ENCODE results near the gene IKBKE.

Gene IKBKE

DNA sequence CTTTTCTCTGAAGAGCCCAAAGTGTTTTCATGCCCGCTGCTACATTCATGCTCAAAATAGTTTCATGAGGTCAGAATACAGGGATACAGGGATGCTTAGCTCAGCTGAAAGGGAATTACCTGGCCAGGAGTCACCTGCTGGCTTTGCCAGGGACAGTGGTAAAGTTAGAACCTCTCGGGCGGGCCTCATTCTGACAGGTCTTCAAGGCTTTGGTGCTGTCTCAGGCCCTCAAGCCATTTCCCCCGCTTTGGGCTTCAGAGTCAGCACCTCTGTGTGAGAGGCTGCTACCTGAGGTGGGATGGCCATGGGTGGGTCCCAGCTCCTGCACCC, 42.5 kb downstream of the IKBKE start:
- H3K4me3 ChIP-seq (ENCODE audit: low read depth, low read length), result no peak overlapping the region
- POLR2A ChIA-PET, result no interaction called here
- CTCF ChIA-PET, result interaction anchor here (0.8 to 3.2 kb wide), 10 partner anchors 9 to 118 kb away, joined by 3 to 14 read pairs (median 4); partner anchors contain the start of gene EIF2D

DNA sequence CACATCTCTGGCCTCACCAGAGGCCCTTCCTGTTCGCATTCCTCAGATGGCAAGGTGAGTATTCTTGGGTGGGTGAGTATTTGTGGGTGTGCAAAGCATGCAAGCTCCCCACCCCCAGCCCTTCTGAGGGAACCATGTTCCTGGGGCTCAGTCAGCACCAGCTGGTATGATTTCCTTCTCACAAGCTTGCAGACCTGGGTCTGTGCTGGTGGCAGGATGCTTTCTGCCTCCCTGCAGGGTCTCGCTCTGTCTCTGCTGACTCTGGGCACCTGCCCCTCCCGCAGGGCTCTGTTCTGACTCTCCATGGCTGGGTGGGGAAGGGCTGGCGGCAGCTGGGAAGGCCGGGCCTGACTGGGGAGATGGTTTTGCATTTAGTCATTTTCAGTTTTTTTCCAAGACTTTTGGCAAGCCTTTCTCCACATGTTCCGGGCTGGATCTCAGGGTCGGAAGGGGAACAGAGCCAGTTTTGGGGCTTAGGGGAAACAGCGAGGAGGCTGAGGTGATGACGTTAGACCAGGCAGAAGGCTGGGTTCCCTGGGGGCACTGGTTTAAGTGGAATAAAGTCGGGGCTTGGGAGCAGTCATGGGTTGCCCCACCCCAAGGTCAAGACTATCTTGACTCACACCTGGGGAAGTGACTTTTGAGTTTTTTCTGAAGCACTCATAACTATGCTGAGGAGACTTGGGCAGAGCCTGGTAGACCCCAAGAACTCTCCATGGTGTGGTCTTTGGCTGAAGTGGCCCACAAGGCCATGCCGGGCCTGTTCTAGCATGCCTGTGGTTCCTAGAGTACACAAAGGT, 43.2 kb downstream of the IKBKE start:
- H3K4me3 ChIP-seq (ENCODE audit: low read depth, low read length), result no peak overlapping the region
- ChIA-PET CTCF (interaction anchor here (0.9 to 3.2 kb wide), 8 partner anchors 8 to 117 kb away, joined by 3 to 14 read pairs (median 4); partner anchors contain the start of gene EIF2D), POLR2A (no interaction called here)
- TF ChIP-seq, protein P1, sequence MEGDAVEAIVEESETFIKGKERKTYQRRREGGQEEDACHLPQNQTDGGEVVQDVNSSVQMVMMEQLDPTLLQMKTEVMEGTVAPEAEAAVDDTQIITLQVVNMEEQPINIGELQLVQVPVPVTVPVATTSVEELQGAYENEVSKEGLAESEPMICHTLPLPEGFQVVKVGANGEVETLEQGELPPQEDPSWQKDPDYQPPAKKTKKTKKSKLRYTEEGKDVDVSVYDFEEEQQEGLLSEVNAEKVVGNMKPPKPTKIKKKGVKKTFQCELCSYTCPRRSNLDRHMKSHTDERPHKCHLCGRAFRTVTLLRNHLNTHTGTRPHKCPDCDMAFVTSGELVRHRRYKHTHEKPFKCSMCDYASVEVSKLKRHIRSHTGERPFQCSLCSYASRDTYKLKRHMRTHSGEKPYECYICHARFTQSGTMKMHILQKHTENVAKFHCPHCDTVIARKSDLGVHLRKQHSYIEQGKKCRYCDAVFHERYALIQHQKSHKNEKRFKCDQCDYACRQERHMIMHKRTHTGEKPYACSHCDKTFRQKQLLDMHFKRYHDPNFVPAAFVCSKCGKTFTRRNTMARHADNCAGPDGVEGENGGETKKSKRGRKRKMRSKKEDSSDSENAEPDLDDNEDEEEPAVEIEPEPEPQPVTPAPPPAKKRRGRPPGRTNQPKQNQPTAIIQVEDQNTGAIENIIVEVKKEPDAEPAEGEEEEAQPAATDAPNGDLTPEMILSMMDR (IDR thresholded peaks at IDR 0.05; ENCODE audit: insufficient read depth, low read length, missing control alignments), result no peak
- DNase-seq (ENCODE audit: low read depth, low spot score), result no peak

More for the DNA sequence above, 42.5 kb downstream of the IKBKE start:
- TF ChIP-seq, protein P1 (IDR thresholded peaks at IDR 0.05; ENCODE audit: insufficient read depth, low read length, missing control alignments), result no peak
- no peak for DNase-seq (ENCODE audit: low read depth, low spot score)

DNA sequence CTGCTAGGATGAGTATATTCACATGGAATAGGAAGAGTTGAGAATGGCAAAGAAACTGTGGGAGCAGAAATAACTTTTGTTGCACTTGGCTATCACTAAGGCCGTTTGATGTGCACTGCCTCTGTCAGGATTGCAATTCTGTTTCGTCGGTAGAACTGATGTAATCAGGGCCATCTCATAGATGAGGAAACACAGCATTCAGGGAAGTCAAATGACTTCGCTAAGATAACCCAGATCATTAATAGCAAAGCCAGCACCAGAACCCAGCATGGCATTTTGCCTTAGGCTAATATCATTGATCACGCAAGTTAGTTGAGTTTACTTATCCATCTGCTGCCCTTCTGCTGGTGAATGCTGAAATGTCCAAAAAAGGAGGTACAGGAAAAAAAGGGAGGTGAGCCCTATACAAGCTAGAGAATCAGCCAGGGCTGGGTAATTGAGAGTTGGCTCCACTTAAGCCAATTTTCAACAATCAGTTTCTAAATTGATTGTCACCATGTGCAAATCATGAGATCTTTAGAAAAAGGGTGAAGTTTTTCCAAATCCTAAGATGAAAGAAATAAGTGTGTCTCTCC, 44.6 kb downstream of the IKBKE start:
- TF ChIP-seq, protein P1 (IDR thresholded peaks at IDR 0.05; ENCODE audit: insufficient read depth, low read length, missing control alignments), result no peak
- POLR2A ChIA-PET, result no interaction called here
- CTCF ChIA-PET, result interaction anchor here (1.1 to 1.9 kb wide), 3 partner anchors 9 to 36 kb away, joined by 3 to 10 read pairs (median 6); no protein-coding TSS in a partner anchor
- no peak overlapping the region for H3K4me3 ChIP-seq (ENCODE audit: low read depth, low read length)
- no peak for DNase-seq (ENCODE audit: low read depth, low spot score)

DNA sequence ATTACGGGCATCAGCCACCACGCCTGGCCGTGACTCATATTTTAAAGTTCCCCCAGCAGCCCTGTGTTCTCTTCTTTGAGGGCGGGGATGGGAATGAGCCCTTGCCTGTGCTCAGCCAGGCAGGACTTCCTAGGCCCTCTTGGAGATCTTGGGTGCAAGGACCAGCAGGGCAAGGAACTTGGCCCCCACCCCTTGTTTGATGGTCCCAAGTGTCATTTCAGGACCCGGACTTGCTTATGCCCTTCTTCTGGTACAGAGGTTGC, 46.4 kb downstream of the IKBKE start:
- ChIA-PET CTCF (interaction anchor here (1.2 to 3.4 kb wide), 4 partner anchors 10 to 67 kb away, joined by 4 to 15 read pairs (median 12); partner anchors contain the start of gene RASSF5), POLR2A (no interaction called here)
- TF ChIP-seq, protein P1 (IDR thresholded peaks at IDR 0.05; ENCODE audit: insufficient read depth, low read length, missing control alignments), result no peak
- H3K4me3 ChIP-seq (ENCODE audit: low read depth, low read length), result no peak overlapping the region
- no peak for DNase-seq (ENCODE audit: low read depth, low spot score)

DNA sequence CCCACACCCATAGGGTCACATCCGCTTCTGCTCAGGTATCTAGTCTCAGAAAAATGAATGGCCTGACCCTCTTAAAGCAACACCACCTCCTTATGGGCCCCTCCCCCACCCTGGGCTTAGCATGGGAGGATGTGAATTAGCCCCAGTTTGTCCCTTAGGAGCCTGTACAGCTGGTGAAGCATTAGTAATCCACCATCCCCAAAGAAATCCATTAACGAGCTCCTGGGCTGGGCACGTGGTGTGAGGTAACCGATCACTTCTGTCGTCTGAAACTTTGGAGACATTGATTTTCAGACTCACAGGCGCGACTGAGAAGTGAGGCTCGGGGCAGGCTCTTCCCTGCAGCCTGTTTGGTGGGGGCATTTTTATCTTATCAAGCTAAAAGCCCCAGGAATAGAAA, 47.5 kb downstream of the IKBKE start:
- ChIA-PET CTCF (interaction anchor here (1.0 to 3.4 kb wide), 7 partner anchors 11 to 66 kb away, joined by 3 to 15 read pairs (median 5); partner anchors contain the start of gene RASSF5), POLR2A (no interaction called here)
- H3K4me3 ChIP-seq (ENCODE audit: low read depth, low read length), result no peak overlapping the region
- TF ChIP-seq, protein P1 (IDR thresholded peaks at IDR 0.05; ENCODE audit: insufficient read depth, low read length, missing control alignments), result no peak
- no peak for DNase-seq (ENCODE audit: low read depth, low spot score)

DNA sequence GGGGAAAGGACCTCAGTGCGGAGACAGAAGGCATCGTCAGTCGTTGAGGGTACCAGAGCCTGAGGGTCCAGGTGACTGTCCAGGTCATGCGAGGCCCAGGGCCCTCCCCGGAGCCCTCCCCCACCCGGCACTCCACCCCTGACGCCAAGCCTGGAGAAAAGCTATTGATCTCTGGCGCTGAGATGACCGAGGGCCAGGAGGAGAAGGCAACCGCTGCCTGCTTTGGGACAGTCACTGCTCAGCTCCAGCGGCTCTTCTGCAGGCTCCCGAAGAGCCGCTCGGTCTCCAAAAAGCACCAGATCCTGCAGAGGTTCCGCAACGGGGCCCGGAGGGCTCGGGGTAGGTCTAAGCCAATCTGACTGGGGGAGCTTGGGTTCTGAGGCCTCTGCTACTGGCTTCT, 47.9 kb downstream of the IKBKE start:
- POLR2A ChIA-PET, result no interaction called here
- CTCF ChIA-PET, result interaction anchor here (1.0 to 3.4 kb wide), 6 partner anchors 12 to 65 kb away, joined by 3 to 15 read pairs (median 8); partner anchors contain the start of gene RASSF5

More for the DNA sequence above, 47.9 kb downstream of the IKBKE start:
- no peak for DNase-seq (ENCODE audit: low read depth, low spot score)
- TF ChIP-seq, protein P1 (IDR thresholded peaks at IDR 0.05; ENCODE audit: insufficient read depth, low read length, missing control alignments), result no peak
- H3K4me3 ChIP-seq (ENCODE audit: low read depth, low read length), result no peak overlapping the region

All from AG04449 (cell line).